ENCODE results near the gene SULT4A1.
"Not testable (repeated sequence)": the region's sequence is repeated elsewhere in the genome, so short reads cannot be mapped to it uniquely, and the experiment has no call there.

Gene SULT4A1, protein sequence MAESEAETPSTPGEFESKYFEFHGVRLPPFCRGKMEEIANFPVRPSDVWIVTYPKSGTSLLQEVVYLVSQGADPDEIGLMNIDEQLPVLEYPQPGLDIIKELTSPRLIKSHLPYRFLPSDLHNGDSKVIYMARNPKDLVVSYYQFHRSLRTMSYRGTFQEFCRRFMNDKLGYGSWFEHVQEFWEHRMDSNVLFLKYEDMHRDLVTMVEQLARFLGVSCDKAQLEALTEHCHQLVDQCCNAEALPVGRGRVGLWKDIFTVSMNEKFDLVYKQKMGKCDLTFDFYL

DNA sequence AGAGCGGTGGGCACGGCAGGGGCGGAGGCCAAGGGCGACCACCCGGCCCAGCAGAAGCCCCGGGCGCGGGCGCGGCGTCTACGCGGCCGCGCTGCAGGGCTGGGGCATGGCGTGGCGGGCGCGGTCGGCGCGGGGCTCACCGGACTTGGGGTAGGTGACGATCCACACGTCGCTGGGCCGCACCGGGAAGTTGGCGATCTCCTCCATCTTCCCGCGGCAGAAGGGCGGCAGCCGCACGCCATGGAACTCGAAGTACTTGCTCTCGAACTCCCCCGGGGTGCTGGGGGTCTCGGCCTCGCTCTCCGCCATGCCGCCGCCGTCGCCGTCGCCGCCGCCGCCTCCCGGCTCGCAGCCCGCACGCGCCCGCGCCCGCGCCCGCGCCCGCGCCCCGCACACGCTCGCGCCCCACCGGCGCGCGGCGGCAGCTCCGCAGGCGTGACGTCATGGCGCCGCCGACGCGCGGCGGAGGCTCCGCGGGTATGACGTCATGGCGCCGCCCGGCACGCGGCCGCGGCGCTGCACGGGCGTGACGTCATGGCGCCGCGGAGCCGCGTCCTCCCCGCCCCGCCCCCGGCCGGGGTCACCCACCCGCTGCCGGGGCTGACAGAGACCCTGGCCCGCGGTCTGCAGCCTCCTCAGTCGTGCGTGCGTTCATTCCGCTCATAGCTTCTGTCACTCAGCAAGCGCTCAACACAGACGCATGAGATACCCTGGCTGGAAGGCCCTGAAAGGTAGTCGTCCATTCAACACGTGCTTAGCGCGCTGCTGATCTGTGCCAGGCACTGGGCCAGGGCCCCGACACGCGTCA is at the start of gene SULT4A1:
TSS of gene SULT4A1 (minus strand) at position 440 of the 808 bp plus-strand sequence. CDS start at position 309, 131 bp downstream.
- DNase-seq: no peak

GRCh38 chr22:43911351-43911750 is 49.0 kb upstream of the SULT4A1 start:
- DNase-seq: no peak

- DNase-seq: no peak
Measured at GRCh38 chr22:43910178-43910695, 47.9 kb upstream of the SULT4A1 start.

DNA sequence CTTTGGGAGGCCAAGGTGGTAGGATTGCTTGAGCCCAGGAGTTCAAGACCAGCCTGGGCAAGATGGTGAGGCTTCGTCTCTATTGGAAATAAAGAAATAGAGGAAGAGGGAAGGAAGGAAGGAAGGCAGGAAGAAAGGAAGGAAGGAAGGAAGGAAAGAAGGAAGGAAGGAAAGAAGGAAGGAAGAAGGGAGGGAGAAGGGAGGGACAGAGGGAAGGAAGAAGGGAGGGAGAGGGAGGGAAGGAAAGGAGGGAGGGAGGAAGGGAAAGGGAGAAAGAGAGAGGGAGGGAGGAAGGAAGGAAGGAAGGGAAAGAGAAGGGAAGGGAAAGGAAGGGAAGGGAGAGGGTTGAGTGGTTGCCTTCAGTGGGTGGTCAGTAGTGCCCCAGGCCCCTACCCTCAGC is 47.4 kb upstream of the SULT4A1 start:
- no peak for DNase-seq

- no peak for DNase-seq
Measured at GRCh38 chr22:43905681-43906080, 43.4 kb upstream of the SULT4A1 start.

DNA sequence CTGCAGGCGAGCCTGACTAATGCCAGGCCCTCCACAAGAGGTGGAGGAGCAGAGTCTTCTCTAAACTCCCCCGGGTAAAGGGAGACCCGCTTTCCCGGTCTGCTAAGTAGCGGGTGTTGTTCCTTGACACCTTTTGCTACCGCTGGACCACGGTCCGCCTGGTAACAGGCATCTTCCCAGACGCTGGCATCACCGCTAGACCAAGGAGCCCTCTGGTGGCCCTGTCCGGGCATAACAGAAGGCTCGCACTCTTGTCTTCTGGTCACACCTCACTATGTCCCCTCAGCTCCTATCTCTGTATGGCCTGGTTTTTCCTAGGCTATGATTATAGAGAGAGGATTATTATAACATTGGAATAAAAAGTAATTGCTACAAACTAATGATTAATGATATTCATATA is 42.1 kb upstream of the SULT4A1 start:
- DNase-seq: not testable (repeated sequence)

DNA sequence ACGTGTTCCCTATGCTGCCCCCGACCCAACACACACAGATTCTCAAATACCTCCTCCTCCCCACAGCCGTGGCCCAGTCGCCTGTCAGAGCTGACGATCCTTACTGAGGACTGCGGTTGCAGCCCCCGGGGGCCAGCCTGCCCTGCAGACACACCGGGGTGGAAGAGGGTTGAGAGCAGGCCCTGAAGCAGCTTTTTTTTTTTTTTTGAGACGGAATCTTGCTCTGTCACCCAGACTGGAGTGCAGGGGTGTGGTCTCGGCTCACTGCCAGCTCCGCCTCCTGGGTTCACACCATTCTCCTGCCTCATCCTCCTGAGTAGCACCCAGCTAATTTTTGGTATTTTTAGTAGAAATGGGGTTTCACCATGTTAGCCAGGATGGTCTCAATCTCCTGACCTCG is 40.7 kb upstream of the SULT4A1 start:
- not testable (repeated sequence) for DNase-seq

DNA sequence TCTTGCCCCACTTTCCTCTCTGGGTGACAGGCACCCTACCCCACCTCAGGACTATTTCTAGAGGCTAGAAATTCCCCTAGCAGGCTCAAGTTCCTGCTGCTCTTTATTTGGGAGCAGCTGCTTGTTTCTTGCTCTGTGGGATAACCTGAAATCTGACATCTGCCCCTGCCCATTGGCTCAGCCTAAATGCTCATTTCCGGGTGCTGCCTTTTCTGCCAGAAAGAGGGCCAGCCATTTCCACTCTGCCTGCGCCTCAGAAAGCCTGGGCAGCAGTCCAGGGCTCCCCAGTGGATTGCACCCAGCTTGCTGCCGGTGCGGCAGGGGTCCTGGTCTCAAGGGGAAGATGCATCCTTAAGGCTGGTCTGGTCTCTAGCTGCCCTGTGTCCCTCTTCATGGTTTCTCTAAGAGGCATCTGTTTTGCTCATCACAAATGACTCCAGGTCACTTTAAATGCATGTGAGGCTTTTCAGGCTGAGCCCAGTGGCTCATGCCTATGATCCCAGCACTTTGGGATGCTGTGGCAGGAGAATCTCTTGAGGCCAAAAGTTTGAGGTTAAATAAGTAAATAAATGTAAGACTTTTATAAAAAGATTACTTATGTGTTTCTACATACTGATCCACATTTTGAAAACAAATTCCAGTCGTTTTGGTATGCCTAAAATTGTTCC is 39.8 kb upstream of the SULT4A1 start:
- no peak for DNase-seq

- DNase-seq: no peak
Measured at GRCh38 chr22:43900206-43900605, 37.9 kb upstream of the SULT4A1 start.

- DNase-seq: no peak
Measured at GRCh38 chr22:43897751-43898261, 35.5 kb upstream of the SULT4A1 start.

GRCh38 chr22:43895986-43896645 is 33.8 kb upstream of the SULT4A1 start:
- no peak for DNase-seq

DNA sequence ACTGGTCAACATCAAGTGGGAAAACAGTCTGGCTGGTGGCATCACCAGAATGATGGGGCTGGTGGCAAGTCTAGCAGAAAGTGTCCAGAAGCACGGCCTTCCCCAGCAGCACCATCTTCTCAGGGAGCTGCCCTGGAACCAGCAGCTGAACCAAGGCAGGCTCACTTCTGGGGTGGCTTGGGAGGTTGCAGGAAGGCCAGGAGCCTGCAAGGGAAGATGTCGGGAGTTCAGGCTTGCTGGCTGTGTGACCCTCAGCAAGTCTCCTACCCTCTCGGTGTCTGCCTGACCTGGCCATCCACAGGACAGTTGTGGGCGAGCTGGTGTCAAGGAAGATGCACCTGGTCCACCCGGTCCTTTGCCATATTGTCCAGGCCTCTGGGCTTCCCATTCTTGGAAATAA is 31.8 kb upstream of the SULT4A1 start:
- DNase-seq: no peak

DNA sequence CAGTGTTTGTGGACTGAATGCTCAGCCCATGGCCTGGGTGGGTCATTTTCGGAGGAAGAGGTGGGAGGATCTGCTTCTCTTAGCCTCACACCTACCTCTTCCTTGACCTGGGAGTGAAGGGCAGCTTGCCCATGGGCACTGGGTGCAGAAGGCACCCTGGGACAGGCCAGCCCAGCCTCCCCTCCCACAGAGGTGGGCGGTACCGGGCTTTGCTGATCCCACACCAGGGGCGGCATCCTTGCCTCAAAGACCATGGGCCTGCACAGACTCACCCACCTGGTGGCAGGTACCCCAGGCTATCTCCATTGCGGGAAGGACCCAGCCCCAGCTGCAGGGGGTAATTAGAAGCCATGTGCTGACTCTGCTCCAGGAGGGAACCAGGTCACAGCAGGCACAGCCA is 31.0 kb upstream of the SULT4A1 start:
- DNase-seq: no peak

DNA sequence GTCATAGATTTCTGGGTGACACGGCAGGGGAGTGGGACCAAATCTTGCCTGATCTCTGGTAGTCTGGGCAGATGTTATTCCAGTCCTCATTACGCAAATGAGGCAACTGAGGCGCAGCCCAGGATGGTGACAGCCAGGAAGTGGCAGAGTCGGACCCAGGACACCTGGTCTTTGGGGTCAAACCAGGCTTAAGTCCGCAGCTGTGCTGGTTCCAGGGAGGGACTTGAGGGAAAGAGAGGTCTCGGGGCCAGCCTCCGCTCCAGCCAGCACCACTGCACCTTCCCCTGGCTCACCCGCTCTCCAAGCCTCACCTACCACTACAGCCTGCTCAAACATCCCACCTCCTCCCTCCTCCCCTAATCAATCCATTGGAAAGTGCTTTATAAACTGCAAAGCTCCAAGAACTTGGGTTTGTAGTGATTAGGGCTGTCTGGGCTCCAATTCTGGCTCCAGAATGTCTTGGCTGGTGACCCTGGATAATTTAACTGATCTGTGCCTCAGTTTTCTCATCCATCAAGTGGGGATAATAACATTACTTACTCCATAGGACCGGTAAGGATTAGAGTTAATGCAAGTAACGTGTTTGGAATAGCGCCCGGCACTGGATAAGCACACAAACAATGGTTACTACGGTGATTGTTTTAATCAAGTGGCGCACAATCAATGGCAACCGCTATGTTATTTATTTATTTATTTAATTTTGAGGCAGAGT is 30.0 kb upstream of the SULT4A1 start:
- no peak for DNase-seq

GRCh38 chr22:43891360-43892182 is 29.3 kb upstream of the SULT4A1 start, which contains the start of gene PNPLA5:
Gene PNPLA5 (minus strand): TSS chr22:43892013. CDS start chr22:43891880, 133 bp downstream.
- DNase-seq: peak; percentile 63

- DNase-seq: no peak
Measured at GRCh38 chr22:43890901-43891331, 28.6 kb upstream of the SULT4A1 start.

DNA sequence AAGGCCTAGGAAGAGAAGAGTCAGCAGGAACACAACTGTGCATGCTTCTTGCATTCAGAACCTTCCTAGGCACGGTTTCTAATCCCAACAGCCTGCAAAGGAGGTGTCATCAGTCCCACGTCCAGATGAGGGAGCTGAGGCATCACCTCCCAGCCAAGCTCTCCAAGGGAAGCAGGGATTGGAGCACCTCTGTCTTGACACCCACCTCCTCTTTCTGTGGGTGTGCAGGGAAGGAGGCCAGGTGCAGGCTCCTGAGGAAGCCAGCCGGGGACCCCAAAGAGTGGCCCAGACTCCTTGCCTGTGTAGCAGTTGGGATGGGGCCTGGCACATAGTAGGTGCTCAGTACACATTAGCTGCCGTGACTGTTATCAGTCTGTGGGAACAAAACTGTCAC is 27.5 kb upstream of the SULT4A1 start:
- DNase-seq: no peak

GRCh38 chr22:43889201-43889859 is 27.0 kb upstream of the SULT4A1 start:
- DNase-seq: no peak

DNA sequence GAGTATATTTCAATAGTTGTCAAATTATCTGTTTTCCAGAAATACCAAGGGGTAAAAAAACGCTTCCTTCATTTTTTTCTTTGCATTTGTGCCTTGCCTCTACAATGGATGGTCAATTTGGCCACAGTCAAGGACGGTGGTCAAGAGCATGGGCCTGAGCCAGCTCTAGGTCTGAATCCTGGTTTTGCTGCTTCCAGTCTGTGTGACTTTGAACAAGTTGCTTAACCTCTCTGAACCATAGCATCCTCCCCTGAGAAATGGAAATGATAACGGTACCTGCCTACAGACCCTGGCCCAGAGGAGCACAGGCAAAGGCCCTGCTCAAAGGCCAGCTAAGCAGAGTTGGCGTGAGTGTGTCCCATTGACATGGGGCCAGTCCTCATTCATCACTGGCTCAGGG is 26.4 kb upstream of the SULT4A1 start:
- DNase-seq: no peak

DNA sequence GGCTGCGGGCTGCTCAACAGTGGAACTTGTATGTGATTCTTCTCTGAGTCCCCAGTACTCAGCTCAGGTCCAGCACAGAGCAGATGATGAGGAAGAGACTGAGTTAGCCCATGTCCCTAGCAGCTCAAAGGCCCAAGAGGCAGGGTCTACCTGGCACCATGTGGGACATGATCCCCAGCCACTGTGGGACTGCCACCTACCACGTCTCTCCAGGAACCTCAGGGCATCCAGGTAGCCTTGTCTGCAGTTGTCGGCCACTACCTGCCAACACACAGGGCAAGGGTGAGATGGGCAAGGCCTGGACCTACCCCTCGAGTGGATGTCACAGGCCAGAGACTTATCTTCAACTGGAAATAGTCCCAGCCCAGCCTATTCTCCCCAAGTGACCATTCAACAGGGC is 25.1 kb upstream of the SULT4A1 start:
- no peak for DNase-seq
